ENCODE data around the gene DIPK1C. TPM values are rescaled to one million over a fixed set of nuclear protein-coding genes. Genes with fewer than 3 reads are reported as not detected.

DIPK1C gene
- total RNA-seq, 1 donor from 2014 or later: not detected

DNA sequence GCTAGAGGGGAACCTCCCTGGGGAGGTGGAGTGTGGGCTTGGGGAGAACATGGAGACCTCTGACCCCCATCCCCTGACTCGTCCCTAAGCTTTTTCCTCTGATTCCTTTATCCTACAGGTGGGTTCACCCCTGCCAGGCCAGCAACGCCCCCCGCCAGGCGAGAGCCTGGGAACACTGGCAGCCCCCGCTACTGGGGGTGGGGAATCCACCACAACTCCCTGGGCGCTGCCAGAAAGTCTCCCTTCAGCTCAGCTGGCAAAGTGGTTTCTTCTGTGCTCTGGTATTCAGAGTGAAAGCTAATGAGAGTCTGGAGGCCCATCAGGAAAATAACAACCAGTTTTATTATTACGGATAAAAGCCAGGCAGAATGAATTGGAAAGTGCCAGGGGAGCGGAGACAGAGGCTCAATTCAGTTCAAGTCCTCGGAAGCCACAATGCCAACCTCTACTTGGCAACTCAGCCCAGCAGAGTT, 2.8 kb downstream of the DIPK1C start:
- DNase-seq (ENCODE audit: low spot score): no peak

DNA sequence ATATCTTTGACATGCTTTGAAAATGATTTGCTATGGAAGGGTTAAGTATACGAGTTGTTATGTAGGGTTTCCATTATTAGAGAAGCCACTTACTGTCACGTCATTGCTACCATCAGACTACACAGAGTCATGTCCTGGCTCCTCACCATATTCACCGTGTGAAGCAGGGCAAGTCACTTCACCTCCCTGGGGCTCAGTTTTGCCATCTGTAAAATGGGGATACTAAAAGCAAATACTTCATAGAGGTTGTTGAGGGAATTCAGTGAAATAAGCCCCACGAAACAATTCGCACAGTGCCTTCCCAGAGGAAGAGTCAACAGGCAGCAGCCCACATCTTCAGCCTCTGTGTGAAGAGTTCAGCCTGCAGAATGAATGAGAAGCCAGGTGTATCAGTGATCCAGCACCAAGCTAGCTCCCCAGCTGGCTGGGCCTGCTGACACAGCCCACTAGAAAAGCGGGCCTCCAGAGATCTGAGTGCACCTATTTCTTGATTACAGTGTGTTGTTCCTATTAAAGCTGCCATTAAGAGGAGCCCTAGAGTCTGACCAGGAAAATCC, 3.4 kb downstream of the DIPK1C start:
- ATAC-seq (no peak), DNase-seq (ENCODE audit: low spot score) (no peak)

More for the DNA sequence above, 2.8 kb downstream of the DIPK1C start:
- ATAC-seq: no peak

DNA sequence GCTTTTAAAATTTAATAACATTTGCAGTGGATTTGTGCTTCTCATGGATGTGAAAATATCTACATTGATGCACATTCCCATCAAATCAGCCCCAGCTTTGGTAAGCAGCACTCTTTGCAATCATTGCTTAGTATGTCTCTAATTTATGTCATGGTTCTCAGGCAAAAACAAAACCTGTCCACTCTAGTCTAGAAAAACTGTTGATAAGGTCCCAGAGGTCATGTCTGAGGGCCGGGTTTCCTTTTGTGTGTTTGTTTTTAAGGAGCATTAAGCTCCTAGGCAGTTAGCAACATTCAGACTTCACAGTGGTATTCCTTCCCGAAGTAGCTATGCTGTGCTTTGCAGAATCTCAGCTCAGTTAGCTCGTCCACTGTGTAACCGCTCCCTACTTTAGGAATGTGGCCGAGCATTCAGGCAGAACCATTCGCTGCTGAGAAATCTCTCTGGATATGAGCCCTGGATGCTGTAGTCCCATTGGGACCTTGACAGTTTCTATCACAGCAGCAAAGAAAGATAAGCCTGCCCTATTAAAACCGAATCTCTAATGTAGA, 4.0 kb downstream of the DIPK1C start:
- ATAC-seq (no peak), DNase-seq (ENCODE audit: low spot score) (no peak)

DNA sequence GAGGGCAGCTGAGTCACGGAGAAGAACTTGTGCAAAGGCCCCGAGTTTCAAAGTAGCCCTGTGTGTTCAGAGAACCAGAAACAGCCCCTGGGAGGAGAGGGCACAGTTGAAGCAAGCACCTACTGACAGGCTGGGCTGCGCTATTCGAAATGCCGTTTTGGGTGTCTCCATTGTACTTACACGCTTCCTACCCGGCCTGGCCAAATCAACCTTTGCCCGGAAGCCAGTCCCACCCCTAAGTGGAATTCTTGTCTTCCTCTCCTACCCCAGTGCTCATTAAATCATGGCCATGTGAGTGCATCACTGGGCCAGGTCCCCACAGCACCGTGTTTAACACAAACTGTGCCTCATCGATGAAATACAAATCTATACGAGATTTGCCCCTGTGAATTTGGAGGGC, 6.0 kb downstream of the DIPK1C start:
- no peak for ATAC-seq

GRCh38 chr18:74450626-74451025, 6.5 kb downstream of the DIPK1C start:
- ATAC-seq (no peak), DNase-seq (ENCODE audit: low spot score) (no peak)

More for the DNA sequence above, 6.0 kb downstream of the DIPK1C start:
- no peak for DNase-seq (ENCODE audit: low spot score)

DNA sequence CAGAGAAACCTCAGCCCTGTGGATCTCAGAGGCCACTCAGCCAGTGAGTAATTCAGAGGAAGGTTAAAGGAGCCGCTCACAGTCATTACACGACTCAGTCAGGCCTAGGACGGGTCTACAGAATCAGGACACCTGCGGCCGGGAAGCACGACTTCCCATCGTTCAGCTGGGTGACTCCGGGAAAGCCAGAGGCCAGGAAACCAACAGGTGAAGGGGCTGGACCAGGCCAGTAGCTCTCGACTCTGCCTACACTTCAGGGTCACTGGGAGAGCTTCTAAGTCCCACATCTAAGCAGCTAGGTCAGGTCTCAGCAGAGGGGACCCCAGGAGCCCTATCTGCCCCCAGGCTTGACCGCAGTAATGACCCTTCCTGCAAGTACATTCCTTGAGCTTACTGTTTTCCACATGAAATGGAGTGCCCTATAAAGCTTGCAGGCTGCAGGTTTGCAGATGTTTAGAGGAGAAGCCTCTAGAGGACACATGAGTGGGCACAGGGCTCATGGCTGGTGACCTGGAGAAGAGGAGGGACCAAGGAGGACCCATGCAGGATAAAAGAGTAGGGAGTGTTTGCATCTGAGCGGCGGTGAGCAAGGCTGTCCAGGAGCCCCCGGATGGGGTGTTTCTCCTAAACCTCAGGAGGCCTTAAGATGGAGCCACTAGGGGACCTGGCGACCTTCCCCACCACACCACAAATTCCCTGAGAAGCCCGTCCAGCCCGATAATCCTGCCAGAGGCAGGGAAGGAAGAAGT, 9.5 kb downstream of the DIPK1C start:
- DNase-seq (ENCODE audit: low spot score): no peak
- ATAC-seq: no peak

DNA sequence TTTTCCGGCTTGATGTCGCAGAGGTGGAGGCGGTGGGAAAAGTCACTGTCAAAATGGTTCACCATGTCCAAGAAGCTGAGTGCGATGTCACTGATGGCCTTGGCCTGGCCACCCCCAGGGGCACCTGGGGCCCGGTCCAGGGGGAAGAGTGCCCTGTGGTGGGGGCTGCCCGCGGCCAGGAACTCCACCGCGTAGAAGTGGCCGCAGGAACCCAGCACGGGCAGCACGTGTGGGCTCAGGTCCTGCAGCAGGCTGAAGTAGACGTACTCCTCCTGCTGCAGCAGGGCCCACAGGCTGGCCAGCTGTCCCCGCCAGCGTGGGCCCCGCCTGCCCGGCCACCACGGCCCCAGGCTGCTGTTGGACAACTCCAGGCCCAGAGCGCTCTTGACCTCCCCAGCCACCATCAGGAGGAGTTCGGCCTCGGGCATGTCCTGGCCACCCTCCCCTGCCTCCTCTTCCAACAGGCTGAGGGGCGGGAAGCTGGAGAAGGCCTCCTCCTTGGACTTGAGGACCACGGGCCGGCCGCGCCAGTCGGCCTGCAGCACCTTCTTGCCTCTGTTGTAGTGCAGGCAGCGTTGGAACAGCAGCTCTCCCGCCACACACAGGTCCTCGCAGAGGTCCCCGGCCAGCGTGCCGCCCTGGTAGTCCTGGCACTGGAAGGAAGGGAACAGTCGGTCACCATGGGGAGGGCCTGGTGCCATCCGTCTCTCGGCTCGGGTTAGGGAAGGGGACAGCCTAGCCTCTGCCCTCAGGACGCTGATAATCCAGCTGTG, 10.3 kb downstream of the DIPK1C start:
- ATAC-seq (no peak), DNase-seq (ENCODE audit: low spot score) (no peak)

GRCh38 chr18:74446178-74446577, 10.9 kb downstream of the DIPK1C start:
- ATAC-seq: no peak

DNA sequence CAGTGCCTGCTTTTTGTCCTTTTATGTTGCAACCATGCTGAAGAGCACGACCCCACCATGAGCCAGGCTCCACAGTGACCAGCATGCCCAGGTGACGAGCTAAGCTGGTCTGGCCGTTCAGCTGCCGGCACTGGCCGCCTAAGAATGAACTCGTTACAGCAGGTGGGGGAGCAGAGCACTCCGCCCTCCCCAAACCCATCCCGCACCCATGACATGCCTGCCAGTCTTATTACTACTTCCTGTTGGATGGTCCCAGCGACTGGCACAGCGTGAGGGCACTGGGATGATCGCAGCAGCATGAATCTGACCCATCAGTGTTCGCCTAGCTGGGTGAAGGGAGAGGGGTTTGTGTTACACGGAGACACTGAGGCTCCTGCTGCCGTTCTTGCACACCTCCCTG, 11.5 kb downstream of the DIPK1C start:
- DNase-seq (ENCODE audit: low spot score) (no peak), ATAC-seq (no peak)

More at GRCh38 chr18:74446178-74446577, 10.9 kb downstream of the DIPK1C start:
- DNase-seq (ENCODE audit: low spot score): no peak

- DNase-seq (ENCODE audit: low spot score): no peak
- peak; percentile 68 for ATAC-seq
Measured at GRCh38 chr18:74444104-74444503, 13.0 kb downstream of the DIPK1C start.

DNA sequence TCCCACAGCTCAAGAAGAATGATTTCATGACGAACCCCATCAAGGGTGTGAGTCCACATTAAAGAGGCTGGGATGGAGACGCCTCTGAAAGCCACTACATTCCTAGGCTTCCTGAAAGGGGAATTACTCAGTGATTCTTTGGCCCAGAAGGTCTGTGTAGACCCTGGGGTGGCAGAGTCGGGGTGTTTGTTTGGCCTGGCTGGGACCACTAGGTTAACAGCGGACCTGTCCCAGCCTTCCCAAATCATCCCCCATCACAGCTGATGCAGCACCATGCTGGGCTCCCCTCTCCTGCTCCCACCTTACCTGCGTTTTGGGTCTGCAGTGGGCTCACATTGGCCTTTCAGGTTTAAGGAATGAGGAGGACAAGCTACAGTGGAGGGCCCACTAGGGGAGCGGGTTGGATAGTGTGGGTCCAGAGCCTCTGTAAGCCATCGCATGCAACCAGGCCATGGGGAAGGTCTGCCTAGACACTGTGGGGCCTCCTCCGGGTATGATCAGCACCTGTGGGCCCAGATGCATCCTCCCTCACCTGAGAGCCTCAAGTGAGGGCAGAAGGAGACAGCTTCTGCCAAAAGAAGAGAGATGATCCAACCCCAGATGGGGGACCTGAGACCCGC, 16.2 kb downstream of the DIPK1C start:
- DNase-seq (ENCODE audit: low spot score): no peak
- no peak for ATAC-seq

GRCh38 chr18:74438091-74438490, 19.0 kb downstream of the DIPK1C start:
- no peak for DNase-seq (ENCODE audit: low spot score)
- no peak for ATAC-seq

GRCh38 chr18:74436158-74436769, 20.8 kb downstream of the DIPK1C start:
- DNase-seq (ENCODE audit: low spot score) (no peak), ATAC-seq (no peak)

- DNase-seq (ENCODE audit: low spot score) (no peak), ATAC-seq (no peak)
Measured at GRCh38 chr18:74435740-74436139, 21.4 kb downstream of the DIPK1C start.

DNA sequence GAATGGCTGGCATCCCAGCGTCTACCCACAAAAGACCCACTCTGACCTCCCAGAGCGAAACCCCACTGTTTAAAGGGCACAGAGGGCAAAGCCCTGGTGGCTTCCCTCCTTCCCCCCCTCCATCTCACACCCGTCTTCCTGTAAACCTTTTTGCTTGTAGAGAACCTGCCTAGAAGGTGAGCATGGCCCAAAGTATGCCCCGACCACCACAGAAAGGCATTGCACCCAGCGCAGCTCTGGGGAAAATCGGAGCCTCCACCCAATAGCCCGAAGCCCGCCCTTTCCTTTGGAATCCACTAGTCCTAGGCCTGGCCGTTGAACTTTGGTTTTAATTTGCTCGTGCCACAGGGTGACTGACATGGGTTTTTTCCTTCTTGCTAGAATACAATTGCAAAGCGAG, 22.6 kb downstream of the DIPK1C start:
- ATAC-seq (no peak), DNase-seq (ENCODE audit: low spot score) (no peak)

DNA sequence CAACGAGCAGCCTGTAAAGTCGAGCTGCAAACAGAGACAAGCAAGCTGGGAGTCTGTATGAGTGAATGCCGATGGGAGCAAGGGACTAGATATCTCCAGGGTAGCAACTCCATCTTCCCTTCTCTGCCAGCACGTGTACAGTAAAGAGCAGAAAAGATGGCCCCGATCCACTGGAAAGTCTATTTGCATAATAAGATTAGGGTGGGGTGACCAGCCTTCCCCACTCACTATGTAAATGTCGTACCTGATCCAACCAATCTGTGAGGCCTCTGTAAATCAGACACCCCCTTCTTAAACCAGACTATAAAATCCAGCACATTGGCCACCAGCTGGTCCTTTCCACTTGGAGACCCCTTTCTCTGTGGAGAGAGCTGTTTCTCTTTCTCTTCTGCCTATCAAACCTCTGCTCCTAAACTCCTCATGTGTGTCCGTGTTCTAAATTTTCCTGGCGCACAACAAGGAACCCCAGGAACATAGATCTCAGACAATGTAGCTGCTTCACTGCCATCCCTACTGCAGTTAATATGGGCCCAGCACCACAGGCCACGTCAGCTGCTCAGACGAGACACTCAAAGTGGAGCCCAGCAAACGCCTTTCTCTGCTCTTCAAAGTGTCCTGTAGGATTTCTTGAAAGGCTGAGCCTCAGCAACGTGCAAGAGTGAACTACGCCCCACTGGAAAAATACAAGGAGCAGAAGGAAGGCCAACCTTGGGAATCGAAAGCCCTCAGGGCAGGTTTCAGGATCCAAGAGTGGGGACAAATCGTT, 26.1 kb downstream of the DIPK1C start:
- ATAC-seq: no peak

GRCh38 chr18:74430231-74430630, 26.9 kb downstream of the DIPK1C start:
- ATAC-seq (no peak), DNase-seq (ENCODE audit: low spot score) (no peak)

More for the DNA sequence above, 26.1 kb downstream of the DIPK1C start:
- no peak for DNase-seq (ENCODE audit: low spot score)

DNA sequence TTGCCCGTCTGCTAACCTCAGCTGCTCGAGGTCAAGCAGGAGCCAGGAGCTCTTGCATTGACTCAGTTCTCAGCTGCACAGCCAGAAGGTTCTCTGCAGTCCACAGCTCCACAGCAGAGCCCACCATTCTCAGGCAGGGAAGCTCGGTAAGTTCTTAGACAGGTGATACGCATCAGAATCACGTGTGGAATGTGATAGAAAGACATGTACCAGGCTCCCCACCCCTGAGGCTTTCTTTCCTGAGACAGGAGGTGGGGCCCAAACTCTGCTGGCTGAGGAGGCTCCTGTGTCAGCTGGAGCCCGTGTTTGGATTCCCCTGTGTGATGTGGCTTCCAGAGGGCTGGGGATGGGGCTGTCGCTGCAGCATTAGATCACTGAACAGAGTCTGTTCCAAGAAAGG, 28.0 kb downstream of the DIPK1C start:
- no peak for DNase-seq (ENCODE audit: low spot score)
- ATAC-seq: no peak

GRCh38 chr18:74427442-74428112, 29.5 kb downstream of the DIPK1C start:
- ATAC-seq (no peak), DNase-seq (ENCODE audit: low spot score) (peak; percentile 22)

Measured in left lobe of liver (tissue), 2 donors.